ENCODE data around the gene TPST1. TPM values are rescaled to one million over a fixed set of nuclear protein-coding genes. Genes with fewer than 3 reads are reported as not detected.
"Not testable (repeated sequence)": the region's sequence is repeated elsewhere in the genome, so short reads cannot be mapped to it uniquely, and the experiment has no call there.

The TPST1 gene
- total RNA-seq, 4 donors from 2014 or later = 5.2 to 20.0 (median 8.2) TPM

DNA sequence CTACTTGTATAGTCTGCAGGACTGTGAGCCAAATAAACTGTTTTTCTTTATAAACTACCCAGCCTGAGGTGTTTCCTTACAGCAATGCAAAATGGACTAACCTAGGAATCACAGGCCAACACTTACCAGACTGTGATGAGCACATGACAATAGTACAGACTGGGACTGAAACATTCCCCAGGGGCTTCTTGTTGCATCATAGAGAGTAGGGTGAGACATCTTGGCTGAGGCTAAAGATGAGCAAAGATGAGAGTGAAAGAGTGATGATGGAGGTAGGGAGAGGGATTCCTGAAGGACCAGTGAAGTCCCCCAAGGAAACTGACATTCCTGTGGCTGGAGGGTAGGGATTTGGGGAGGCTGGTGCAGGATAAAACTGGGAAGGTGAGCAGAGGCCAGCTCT lies 194.4 kb downstream of the TPST1 start:
- TF ChIP-seq POLR2A (IDR thresholded peaks at IDR 0.05) = no peak
- TF ChIP-seq, protein P1, sequence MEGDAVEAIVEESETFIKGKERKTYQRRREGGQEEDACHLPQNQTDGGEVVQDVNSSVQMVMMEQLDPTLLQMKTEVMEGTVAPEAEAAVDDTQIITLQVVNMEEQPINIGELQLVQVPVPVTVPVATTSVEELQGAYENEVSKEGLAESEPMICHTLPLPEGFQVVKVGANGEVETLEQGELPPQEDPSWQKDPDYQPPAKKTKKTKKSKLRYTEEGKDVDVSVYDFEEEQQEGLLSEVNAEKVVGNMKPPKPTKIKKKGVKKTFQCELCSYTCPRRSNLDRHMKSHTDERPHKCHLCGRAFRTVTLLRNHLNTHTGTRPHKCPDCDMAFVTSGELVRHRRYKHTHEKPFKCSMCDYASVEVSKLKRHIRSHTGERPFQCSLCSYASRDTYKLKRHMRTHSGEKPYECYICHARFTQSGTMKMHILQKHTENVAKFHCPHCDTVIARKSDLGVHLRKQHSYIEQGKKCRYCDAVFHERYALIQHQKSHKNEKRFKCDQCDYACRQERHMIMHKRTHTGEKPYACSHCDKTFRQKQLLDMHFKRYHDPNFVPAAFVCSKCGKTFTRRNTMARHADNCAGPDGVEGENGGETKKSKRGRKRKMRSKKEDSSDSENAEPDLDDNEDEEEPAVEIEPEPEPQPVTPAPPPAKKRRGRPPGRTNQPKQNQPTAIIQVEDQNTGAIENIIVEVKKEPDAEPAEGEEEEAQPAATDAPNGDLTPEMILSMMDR (IDR thresholded peaks at IDR 0.05) = no peak
- no peak for TF ChIP-seq EP300 (IDR thresholded peaks at IDR 0.05)

DNA sequence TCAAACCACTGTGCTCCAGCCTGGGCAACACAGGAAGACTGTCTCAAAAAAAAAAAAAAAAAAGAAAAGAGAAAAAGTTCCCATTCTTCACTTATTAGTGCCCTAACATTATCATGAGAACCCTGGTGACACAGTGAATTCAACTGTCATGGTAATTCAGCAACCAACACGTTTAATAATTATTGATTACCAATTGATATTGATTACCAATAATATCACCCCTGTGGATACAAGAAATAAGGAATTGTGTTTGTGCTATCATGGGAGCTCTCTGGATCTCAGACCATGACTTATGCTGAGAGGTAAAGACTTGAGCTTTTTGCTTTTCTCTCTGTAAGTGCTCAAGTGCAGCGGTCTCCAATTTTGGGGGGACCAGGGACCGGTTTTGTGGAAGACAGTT lies 195.3 kb downstream of the TPST1 start:
- no peak for DNase-seq (ENCODE audit: low spot score in 2 of 2)

More for the DNA sequence above, 194.4 kb downstream of the TPST1 start:
- no peaks in the 10 kb centered on the region for H3K4me1 ChIP-seq
- H3K4me3 ChIP-seq = no peak overlapping the region
- H3K36me3 ChIP-seq = peaks cover 12% of the 10 kb centered on the region
- no peak for DNase-seq (ENCODE audit: low spot score in 2 of 2)
- no peaks in the 10 kb centered on the region for H3K9me3 ChIP-seq
- no peaks in the 10 kb centered on the region for H3K27me3 ChIP-seq
- H3K27ac ChIP-seq = no peak overlapping the region

DNA sequence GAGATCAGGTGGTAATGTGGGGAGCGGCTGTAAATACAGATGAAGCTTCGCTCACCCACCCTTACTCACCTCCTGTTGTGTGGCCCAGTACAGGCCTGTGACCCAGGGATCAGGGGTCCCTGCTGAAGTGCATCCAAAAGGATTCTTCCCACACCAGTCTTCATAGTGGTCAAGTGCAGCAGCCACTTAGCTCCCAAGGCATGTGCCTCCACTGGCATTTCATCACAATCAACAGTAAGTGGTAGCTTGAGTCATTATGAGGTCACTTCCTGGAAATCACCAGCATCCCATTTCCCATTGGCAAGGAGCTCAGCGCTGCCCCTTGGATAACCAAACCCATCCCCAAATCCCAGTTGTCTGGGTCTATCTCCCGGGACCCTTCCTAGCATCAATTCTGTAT lies 196.0 kb downstream of the TPST1 start:
- WGBS = 96% methylated on average over 4 of the region's 4 CpGs
- H3K27ac ChIP-seq; H3K4me3 ChIP-seq; DNase-seq (ENCODE audit: low spot score in 2 of 2); H3K9me3 ChIP-seq; H3K27me3 ChIP-seq; H3K4me1 ChIP-seq: not testable (repeated sequence)
- peaks cover 12% of the 10 kb centered on the region for H3K36me3 ChIP-seq

More for the DNA sequence above, 195.3 kb downstream of the TPST1 start:
- H3K4me1 ChIP-seq = no peaks in the 10 kb centered on the region
- WGBS = 89% methylated on average over 3 of the region's 3 CpGs
- peaks cover 12% of the 10 kb centered on the region for H3K36me3 ChIP-seq
- no peak overlapping the region for H3K4me3 ChIP-seq
- H3K27ac ChIP-seq = no peak overlapping the region
- H3K27me3 ChIP-seq = no peaks in the 10 kb centered on the region
- no peak for TF ChIP-seq POLR2AphosphoS5 (IDR thresholded peaks at IDR 0.05)
- no peak for TF ChIP-seq EP300 (IDR thresholded peaks at IDR 0.05)
- no peak for TF ChIP-seq POLR2A (IDR thresholded peaks at IDR 0.05)
- TF ChIP-seq, protein P1 (IDR thresholded peaks at IDR 0.05) = no peak
- no peaks in the 10 kb centered on the region for H3K9me3 ChIP-seq

DNA sequence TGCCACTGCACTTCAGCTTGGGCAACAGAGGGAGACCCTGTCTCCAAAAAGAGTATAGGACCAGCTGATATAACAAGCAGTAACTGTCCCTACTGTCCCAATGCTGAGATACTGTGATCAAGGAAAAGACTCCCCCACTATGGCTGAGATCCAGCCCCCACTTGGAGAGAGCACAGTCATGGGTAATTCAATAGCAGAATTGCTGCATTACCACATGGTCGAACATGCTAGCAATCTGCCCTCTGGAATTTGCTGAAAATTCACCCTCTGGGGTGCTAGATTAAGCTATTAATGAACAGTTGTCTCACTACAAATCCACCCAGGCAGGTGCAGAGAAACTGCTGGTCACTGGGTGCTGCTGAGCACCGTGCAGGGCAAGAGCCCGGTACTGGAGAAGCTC lies 196.8 kb downstream of the TPST1 start:
- not testable (repeated sequence) for H3K27me3 ChIP-seq; DNase-seq (ENCODE audit: low spot score in 2 of 2); H3K9me3 ChIP-seq; H3K4me1 ChIP-seq; H3K4me3 ChIP-seq; H3K27ac ChIP-seq
- WGBS = 100% methylated on average over 3 of the region's 3 CpGs
- H3K36me3 ChIP-seq = peaks cover 12% of the 10 kb centered on the region

DNA sequence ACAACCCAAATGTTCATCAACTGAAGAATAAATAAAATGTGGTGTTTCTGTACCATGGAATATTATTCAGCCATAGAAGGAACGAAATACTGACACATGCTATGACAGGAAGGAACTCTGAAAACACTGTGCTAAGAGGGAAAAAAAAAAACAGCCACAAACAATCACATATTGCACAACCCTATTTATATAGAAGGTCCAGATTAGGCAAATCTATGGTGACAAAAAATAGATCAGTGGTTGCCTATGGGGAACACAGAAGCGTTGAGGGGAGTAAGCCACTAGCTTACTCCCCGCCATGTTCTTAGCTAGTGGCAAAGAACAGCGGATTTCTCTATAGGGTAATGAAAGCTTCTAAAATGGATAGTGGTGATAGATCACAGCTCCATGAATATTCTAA lies 198.4 kb downstream of the TPST1 start:
- H3K4me1 ChIP-seq = no peaks in the 10 kb centered on the region
- TF ChIP-seq POLR2AphosphoS5 (IDR thresholded peaks at IDR 0.05) = no peak
- no peak overlapping the region for H3K27ac ChIP-seq
- peaks cover 18% of the 10 kb centered on the region for H3K36me3 ChIP-seq
- H3K27me3 ChIP-seq = no peaks in the 10 kb centered on the region
- DNase-seq (ENCODE audit: low spot score in 2 of 2) = no peak
- H3K9me3 ChIP-seq = no peaks in the 10 kb centered on the region
- WGBS = 95% methylated on average over 4 of the region's 4 CpGs
- no peak overlapping the region for H3K4me3 ChIP-seq

DNA sequence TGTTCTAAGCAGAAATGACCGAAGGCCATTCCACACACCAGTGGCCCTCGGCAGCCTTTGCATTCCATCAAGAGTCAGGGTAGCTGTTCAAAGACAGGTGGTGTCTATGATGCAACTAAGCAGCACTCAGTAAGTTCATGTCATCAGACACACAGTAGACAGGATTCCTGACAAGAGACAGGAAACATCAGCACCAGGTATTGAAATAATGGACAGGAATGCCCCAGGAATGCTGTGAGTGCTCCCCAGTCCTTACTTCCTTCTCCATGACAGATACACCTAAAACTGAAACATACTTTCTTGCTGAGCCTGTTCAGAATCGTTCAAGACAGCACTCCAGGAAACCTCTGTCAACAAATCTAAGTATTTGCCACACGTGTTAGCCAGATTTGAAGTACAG lies 204.4 kb downstream of the TPST1 start:
- no peak for DNase-seq (ENCODE audit: low spot score in 2 of 2)
- Histone ChIP-seq H3K4me3 (no peak overlapping the region), H3K27ac (no peak overlapping the region), H3K27me3 (no peaks in the 10 kb centered on the region), H3K9me3 (no peaks in the 10 kb centered on the region), H3K4me1 (peaks cover 12% of the 10 kb centered on the region), H3K36me3 (peaks cover 24% of the 10 kb centered on the region)
- TF ChIP-seq POLR2AphosphoS5 (IDR thresholded peaks at IDR 0.05) = no peak
- no peak for TF ChIP-seq POLR2A (IDR thresholded peaks at IDR 0.05)
- no peak for TF ChIP-seq EP300 (IDR thresholded peaks at IDR 0.05)
- TF ChIP-seq, protein P1 (IDR thresholded peaks at IDR 0.05) = no peak
- WGBS = 62% methylated on average over 4 of the region's 4 CpGs

Other genes starting within 250 kb of the TPST1 start
- gene GUSB, start 223.1 kb upstream of the TPST1 start, total RNA-seq = 10 to 100 TPM; 10.7 to 27.1 (median 20.7) TPM
- 10 to 100 TPM; 14.3 to 30.8 (median 22.4) TPM for gene ASL, start 129.5 kb upstream of the TPST1 start, total RNA-seq
- 10 to 100 TPM; 33.8 to 67.2 (median 42.8) TPM for gene CRCP, start 90.5 kb upstream of the TPST1 start, total RNA-seq